ENCODE data around the gene ADRA2B. TPM values are rescaled to one million over a fixed set of nuclear protein-coding genes. Genes with fewer than 3 reads are reported as not detected.

The ADRA2B gene
- total RNA-seq, 6 donors from 2014 or later = 0.15 to 1.0 (median 0.31) TPM

DNA sequence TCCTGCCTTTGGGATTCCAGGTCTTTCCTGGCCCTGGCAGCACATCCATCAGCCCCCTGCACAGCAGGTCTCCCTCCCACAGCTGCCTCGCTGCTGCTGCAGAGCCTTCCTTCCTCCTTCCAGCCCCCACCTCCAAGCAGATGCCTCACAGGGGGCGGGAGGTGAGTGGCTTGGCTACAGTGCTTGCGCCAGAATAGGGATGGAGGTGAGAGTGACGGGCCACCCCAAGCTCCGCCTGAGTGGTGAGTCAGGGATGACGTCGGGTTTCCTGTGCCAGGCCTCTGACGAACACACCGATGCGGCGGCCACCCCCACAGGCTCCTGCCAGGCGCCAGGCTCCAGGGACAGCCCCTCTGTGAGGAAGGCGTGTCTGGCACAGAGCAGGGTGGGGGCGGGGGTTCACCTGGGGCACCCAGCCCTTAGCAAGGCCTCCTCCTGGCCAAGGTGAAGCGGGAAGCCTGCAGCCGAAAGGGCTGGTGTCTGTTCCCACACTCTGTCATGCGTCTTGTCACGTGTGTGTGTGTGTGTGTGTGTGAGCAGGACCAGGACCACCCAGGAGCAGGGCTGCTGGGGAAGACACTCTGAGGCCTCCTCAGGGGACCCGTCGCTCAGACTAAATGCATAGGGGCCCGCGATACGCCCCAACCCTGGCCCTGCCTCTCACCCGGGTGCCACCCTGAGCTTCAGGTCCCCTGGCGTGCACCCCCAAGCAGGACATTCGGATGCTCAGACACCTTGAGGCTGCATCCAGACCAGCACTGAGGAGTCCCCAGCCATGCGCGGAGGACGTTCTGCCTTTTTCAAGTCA, 32.2 kb upstream of the ADRA2B start:
- ATAC-seq (ENCODE audit: low FRiP score in 2 of 2) = peak; percentile 51 to 55
- Histone ChIP-seq H3K36me3 (no peaks in the 10 kb centered on the region), H3K27me3 (peaks cover 0 to 5% (median 0%) of the 10 kb centered on the region in 4 donors), H3K4me3 (no peak overlapping the region), H3K9me3 (no peaks in the 10 kb centered on the region), H3K4me1 (peaks cover 12 to 50% (median 27%) of the 10 kb centered on the region in 4 donors), H3K27ac (peak overlapping the region in 2 of 4 donors; percentile 62 to 64)
- DNase-seq = peak; percentile 89
- TF ChIP-seq, protein P1, sequence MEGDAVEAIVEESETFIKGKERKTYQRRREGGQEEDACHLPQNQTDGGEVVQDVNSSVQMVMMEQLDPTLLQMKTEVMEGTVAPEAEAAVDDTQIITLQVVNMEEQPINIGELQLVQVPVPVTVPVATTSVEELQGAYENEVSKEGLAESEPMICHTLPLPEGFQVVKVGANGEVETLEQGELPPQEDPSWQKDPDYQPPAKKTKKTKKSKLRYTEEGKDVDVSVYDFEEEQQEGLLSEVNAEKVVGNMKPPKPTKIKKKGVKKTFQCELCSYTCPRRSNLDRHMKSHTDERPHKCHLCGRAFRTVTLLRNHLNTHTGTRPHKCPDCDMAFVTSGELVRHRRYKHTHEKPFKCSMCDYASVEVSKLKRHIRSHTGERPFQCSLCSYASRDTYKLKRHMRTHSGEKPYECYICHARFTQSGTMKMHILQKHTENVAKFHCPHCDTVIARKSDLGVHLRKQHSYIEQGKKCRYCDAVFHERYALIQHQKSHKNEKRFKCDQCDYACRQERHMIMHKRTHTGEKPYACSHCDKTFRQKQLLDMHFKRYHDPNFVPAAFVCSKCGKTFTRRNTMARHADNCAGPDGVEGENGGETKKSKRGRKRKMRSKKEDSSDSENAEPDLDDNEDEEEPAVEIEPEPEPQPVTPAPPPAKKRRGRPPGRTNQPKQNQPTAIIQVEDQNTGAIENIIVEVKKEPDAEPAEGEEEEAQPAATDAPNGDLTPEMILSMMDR (IDR thresholded peaks at IDR 0.05) = no peak
- TF ChIP-seq POLR2AphosphoS5 (IDR thresholded peaks at IDR 0.05) (peak; percentile 58 to 72), EP300 (IDR thresholded peaks at IDR 0.05) (peak in 1 of 4 donors; percentile 19), POLR2A (IDR thresholded peaks at IDR 0.05) (peak in 2 of 4 donors; percentile 33 to 60)
- 42 to 52% methylated on average over 15 to 26 of the region's 29 CpGs for WGBS, 2 donors

DNA sequence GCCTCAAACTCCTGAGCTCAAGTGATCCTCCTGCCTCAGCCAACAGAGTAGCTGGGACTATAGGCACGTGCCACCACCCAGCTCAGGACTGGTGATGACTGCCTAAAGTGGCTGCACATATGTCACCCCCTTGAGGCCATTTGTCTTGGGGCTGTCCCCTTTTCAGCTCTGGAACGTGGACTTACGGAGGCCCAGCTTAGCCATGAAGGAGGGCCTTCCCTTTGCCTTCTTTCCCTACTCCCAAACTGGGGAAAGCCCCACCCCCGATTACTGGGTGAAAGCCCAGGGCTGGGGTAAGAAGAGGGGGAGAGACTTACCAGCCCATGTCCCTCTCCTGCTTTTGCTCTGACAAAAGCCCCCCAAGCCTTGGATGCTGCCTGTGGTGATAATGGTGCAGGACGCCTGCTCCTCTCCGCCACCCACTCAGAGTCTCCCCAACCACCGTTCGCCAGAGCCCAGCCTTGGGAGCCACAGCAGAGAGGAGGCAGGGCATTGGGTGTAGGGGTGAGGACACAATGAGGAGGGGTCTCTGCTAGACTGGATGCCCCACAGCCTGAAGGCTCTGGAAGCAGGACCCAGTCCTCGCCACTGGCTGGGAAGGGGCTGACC, 31.3 kb upstream of the ADRA2B start:
- no peak for TF ChIP-seq POLR2A (IDR thresholded peaks at IDR 0.05)
- DNase-seq (peak in 1 of 2 donors; percentile 18), ATAC-seq (ENCODE audit: low FRiP score in 2 of 2) (no peak)
- H3K9me3 ChIP-seq = no peaks in the 10 kb centered on the region
- H3K4me1 ChIP-seq = peaks cover 12 to 50% (median 27%) of the 10 kb centered on the region in 4 donors
- no peak overlapping the region for H3K4me3 ChIP-seq
- H3K27me3 ChIP-seq = peaks cover 0 to 5% (median 0%) of the 10 kb centered on the region in 4 donors
- no peaks in the 10 kb centered on the region for H3K36me3 ChIP-seq
- peak overlapping the region in 2 of 4 donors; percentile 62 to 64 for H3K27ac ChIP-seq
- whole genome bisulfite sequencing, 2 donors = 79 to 81% methylated on average over 6 to 9 of the region's 9 CpGs

DNA sequence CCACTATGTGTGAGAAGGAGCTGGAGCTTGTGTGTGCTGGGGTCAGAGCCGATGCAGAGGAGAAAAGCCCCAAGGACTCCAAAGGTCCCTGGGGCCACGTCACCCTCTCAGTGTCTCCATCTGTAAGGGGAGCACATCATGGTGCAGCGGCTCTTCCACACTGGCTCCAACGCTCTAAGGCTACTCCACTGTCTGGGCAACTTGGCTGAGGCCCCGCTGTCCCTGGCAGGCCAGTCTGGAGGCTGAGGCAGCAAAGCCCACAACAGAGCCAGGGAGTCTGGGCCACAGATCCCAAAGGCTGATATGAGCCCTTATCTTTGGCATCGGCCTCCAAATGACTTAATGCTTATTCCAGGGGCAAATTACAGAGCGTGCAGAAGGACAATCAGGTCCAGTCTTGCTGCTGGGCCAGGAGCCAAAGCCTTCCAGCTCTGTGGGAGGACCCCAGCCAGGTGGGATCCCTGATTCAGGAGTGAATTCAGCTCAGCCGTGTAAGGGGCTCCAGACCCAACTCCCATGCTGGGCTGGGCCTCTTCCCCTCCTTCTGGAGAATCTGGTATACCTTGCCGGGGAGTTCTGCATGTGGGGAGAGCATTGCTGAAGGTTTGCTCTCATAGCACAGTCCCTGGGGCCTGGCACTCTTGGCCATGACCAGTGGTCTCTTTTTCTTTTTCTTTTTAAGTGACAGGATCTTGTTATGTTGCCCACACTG, 30.7 kb upstream of the ADRA2B start:
- Histone ChIP-seq H3K9me3 (no peaks in the 10 kb centered on the region), H3K4me3 (no peak overlapping the region), H3K36me3 (no peaks in the 10 kb centered on the region), H3K27ac (peak overlapping the region in 2 of 4 donors; percentile 76 to 82), H3K27me3 (peaks cover 0 to 5% (median 0%) of the 10 kb centered on the region in 4 donors), H3K4me1 (peaks cover 12 to 50% (median 27%) of the 10 kb centered on the region in 4 donors)
- peak in 1 of 2 donors; percentile 20 for DNase-seq
- TF ChIP-seq POLR2AphosphoS5 (IDR thresholded peaks at IDR 0.05) (no peak), POLR2A (IDR thresholded peaks at IDR 0.05) (no peak), EP300 (IDR thresholded peaks at IDR 0.05) (no peak)
- TF ChIP-seq, protein P1 (IDR thresholded peaks at IDR 0.05) = no peak
- ATAC-seq (ENCODE audit: low FRiP score in 2 of 2) = no peak
- 80 to 84% methylated on average over 3 to 9 of the region's 9 CpGs for WGBS, 2 donors

DNA sequence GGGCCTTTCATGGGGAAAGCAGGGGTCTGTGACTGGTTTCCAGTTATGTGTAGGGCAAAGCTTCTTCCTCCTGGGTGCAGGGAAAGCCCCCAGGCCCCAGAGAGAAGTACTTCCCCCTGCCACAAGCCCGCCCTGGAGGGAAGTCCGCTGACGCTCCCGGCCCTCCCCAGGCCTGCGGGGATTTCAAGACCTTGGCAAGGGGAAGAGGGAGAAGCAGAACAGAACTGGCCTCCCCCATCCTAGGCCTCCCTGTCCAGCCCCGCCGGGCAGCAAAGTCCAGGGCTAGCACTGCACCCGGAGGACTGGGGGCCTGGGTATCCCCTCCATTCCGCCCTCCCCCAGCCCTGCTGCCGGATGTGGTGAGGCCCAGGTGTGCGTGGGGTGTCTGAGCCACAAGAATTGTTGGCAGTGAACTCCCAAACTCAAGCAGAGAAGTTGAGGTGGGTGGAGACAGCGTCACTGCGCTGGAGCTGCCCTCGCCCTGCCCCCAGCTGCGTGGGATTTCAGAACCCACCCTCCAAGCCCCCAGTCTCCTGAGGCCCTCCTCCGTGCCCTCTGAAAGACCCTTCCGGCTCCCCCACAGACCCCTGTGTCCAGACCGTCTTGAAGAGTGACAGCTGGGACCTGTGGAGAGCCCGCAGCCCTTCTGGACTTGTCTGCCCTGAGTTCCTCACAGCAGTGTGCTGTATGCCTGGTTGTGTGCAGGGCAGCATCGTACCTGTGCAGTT, 29.9 kb upstream of the ADRA2B start:
- peak; percentile 78 to 87 for DNase-seq
- peak overlapping the region in 2 of 4 donors; percentile 71 to 84 for H3K4me3 ChIP-seq

More for the DNA sequence above, 29.9 kb upstream of the ADRA2B start:
- peaks cover 12 to 50% (median 27%) of the 10 kb centered on the region in 4 donors for H3K4me1 ChIP-seq
- ATAC-seq (ENCODE audit: low FRiP score in 2 of 2) = peak; percentile 49 to 62
- no peaks in the 10 kb centered on the region for H3K9me3 ChIP-seq
- H3K27me3 ChIP-seq = peaks cover 0 to 5% (median 0%) of the 10 kb centered on the region in 4 donors
- TF ChIP-seq EP300 (IDR thresholded peaks at IDR 0.05) = no peak
- peak in 2 of 4 donors; percentile 26 to 73 for TF ChIP-seq POLR2A (IDR thresholded peaks at IDR 0.05)
- TF ChIP-seq POLR2AphosphoS5 (IDR thresholded peaks at IDR 0.05) = peak in 1 of 2 donors; percentile 49
- TF ChIP-seq, protein P1 (IDR thresholded peaks at IDR 0.05) = peak in 1 of 6 experiments; percentile 5
- peak overlapping the region in 3 of 4 donors; percentile 71 to 82 (median 76) for H3K27ac ChIP-seq
- WGBS, 2 donors = 55 to 58% methylated on average over 4 to 19 of the region's 20 CpGs
- no peaks in the 10 kb centered on the region for H3K36me3 ChIP-seq

Data from upper lobe of left lung (tissue), 6 donors.